Occipital lobe (tissue), 2 donors: Measurements from ENCODE around the gene NOTUM. TPM values are rescaled to one million over a fixed set of nuclear protein-coding genes. Genes with fewer than 3 reads are reported as not detected.
A peak's percentile ranks its signal among the peaks of the same experiment; 100 is the strongest.

Source experiments
- DNase-seq: peaks from one replicate; lab custom pipeline; 2025; lab: John Stamatoyannopoulos, UW
- total RNA-seq: library from RNA; depleted of rRNA; stranded (reverse); fragments of >200 nt; gene quantifications from one replicate; pipeline ENCODE4 v1.2.3, GENCODE V29; 2014

Gene NOTUM
- 0.31 TPM for total RNA-seq

- DNase-seq, result no peak
Observed at GRCh38 chr17:81961087-81961511, at the start of gene NOTUM. Gene NOTUM (minus strand): TSS chr17:81961187. CDS start chr17:81960909, 278 bp downstream.

GRCh38 chr17:82009413-82009812 lies 48.4 kb upstream of the NOTUM start:
- no peak for DNase-seq

GRCh38 chr17:82008941-82009405 lies 48.0 kb upstream of the NOTUM start:
- no peak for DNase-seq

- DNase-seq, result no peak
Observed at GRCh38 chr17:82008258-82008940, 47.4 kb upstream of the NOTUM start.

DNA sequence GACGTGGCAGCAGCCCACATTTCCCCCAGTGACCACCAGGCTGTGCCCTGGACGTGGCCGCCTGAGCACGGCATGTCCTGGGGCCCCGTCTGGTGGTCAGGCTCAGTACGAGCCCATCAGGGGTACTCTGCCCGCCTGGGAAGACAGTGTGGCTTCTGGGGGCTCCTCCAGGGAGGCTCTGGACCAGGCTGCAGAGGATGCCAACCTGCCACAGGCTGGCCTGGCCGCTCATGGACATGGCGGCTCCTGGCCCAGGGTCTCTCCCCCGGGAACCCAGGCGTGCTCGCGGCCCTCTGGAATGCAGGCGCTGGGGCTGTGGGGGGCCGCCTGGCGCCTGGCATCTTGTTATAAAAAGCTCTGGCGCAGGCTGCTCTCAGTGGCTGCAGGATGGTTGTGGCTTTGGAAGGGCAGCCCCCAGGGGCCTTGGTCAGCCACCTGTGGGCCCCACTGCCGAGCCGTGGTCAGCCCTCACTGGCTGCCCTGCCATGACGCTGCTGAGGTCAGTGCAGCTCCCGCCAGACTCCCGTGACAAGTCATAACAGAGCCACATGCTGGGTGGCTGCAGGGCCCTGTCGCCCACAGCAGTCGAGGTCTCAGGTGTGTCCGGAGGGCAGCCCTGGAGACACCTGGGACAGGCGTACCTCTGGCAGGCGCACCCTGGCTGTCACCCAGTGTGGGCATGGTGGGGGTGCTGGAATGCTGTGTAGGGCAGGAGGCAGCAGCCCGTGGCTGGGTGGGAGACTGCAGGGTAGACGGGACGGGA lies 46.7 kb upstream of the NOTUM start:
- no peak for DNase-seq

DNA sequence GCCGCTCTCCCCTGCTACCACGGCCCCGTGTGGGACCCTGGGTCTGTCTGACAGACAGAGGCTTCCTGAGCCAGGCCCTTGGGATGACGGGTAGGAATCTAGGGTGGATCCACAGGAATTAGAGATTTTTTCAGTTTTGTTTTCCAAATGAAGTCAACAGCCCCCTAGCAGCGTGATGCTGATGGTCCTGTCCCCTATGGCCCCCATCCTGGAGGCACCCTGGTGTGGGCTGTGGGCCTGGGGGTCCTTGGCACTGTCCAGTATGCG lies 46.2 kb upstream of the NOTUM start:
- DNase-seq, result no peak

GRCh38 chr17:82006468-82007227 lies 45.7 kb upstream of the NOTUM start:
- peak; percentile 41 for DNase-seq

- no peak for DNase-seq
Observed at GRCh38 chr17:82005701-82006348, 44.8 kb upstream of the NOTUM start.

DNA sequence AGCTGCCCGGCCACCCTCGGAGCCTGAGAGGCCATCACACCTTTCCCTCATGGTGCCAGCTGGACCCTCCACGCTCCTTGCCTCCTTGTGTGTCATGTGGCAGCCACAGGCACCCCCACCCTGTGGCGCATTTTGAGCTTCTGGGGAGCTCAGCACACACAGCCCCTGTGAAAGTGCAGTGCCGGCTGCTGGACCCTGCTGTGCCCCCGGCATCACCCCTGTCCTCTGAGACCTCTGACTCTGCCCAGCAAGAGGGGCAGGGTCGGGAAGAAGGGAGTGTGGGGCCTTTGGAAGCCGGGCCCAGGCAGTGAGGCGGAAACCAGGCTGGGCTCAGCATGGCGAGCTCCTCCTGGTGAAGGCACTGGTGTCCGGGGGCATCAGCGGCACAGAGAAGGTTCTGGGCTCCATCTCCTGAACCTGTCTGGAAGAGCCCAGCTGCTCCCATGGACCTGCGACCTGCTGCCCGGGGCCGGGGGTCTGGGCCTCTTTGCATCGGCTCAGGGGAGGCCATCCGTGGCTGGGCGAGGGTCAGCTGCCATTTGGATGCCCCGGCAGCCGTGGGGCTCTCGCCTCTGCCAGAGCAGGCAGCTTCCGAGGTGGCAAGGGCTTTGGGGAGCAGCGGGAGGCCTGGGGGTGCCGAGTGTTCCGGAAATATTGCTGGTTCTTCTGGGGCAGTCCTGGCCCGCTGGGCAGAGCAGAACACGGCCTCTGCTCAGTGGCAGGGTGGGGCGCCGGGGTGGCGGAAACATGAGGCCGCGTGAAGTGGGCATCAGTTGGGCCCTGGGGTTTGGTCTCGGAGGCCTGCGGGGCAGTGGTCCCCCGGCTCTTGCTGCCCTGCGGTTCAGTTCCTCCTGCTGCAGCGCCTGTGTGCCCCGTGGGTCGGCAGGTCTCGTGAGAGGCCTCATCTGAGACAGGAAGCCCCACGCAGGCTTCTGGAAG lies 43.8 kb upstream of the NOTUM start:
- no peak for DNase-seq

GRCh38 chr17:82003411-82004381 lies 42.7 kb upstream of the NOTUM start:
- DNase-seq, result no peak

DNA sequence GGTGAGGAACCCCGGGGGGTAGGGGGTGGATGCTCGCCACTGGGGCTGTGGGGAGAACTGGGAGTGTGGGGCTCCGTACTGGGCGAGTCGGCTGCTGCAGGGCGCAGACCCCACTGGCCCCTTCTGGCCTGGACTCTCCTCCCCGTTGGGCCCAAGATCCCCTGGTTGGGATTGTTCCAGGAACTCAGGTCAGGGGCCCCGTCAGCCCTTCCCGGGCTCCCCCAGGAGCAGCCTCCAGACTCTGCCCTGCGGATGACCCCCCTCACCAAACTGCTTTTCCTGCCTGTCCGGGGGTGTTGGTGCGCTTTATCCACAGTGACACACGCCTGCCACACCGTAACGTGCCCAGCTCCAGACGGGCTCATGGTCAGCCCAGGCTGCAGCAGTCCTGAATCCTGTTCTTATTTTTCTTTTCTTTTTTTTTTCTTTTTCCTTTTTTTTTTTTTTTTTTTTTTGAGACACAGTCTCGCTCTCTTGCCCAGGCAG lies 40.6 kb upstream of the NOTUM start:
- DNase-seq, result no peak

DNA sequence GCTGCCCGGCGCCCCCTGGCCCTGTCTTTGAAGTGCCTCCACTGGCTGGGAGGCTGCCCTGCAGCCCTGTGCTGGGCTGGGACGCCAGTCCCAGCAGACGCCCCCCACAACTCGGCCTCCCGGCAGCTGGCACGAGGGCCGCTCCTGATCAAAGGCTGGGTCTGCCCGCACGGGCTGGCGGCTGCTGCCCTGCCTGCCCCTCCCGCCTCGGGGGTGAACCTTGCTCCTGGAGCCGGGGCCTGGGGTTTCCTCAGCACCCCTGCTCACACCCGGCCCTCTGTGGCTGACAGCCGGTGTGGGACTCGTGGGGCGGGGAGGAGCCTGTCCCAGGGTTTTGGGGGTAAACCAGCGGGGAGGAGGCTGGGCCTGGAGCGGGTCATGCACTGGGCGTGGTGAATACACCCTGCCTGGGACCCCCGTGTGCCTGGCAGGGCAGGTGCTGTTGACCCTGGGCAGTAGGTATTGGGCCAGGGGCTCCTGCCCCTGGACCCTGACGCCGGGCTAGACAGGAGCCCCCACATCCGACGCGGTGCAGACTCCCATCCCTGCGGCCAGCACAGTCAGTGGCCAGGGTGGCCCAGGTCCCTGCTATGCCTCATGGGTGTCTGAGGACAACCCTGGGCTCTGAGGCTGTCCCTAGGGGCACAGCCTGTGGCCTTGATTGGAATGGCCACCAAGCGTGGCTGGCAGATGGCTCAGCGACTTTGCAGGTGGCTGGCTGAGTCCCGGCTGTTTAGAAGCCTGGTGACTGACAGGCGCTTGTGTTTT lies 40.0 kb upstream of the NOTUM start:
- DNase-seq, result no peak

- no peak for DNase-seq
Observed at GRCh38 chr17:81999976-82000802, 39.2 kb upstream of the NOTUM start.

GRCh38 chr17:81999587-81999975 lies 38.6 kb upstream of the NOTUM start:
- no peak for DNase-seq

- DNase-seq, result no peak
Observed at GRCh38 chr17:81998691-81999438, 37.9 kb upstream of the NOTUM start.

- no peak for DNase-seq
Observed at GRCh38 chr17:81998212-81998611, 37.2 kb upstream of the NOTUM start.
